Activated CD8-positive, alpha-beta memory T cell treated with anti-CD3 and anti-CD28 coated beads, Interleukin-2, amount 50 U/mL, for 4 hours (primary cell): ENCODE data around the gene CADPS2.
"Not testable (repeated sequence)": the region's sequence is repeated elsewhere in the genome, so short reads cannot be mapped to it uniquely, and the experiment has no call there.

ENCODE experiments used
- DNase-seq: peaks from one replicate; pipeline ENCODE4 v3.0.0-alpha.2; 2020

The CADPS2 gene

DNA sequence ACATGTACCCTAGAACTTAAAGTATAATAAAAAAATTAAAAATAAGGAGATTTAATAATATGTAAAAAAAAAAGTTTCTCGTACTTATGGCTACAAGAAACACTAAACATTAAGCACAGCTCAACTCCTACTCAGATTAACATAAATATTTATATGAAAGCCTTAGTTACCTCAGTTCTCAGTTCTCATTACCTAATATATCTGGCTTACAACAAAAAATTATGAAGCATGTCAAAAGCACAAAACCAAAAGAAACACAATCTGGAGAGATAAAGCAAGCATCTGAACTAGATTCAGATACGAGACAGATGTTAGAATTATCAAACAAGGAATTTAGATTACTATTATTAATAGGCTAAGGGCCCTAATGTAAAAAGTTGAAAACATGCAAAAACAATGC is 227.4 kb downstream of the CADPS2 start:
- no peak for DNase-seq

DNA sequence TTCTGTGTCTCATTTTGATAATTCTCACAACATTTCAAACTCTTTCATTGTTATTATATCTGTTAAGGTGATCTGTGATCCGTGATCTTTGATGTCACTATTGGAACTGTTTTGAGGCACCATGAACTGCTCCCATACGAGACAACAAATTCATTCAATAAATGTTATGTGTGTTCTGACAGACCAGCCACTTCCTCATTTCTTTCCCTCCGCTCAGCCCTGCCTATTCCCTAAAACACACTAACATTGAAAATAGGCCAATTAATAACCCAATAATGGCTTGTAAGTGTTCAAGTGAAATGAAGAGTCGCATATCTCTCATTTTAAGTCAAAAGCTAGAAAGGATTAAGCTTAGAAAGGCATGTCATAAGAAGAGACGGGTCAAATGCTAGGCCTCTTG is 232.6 kb downstream of the CADPS2 start:
- DNase-seq = no peak

DNA sequence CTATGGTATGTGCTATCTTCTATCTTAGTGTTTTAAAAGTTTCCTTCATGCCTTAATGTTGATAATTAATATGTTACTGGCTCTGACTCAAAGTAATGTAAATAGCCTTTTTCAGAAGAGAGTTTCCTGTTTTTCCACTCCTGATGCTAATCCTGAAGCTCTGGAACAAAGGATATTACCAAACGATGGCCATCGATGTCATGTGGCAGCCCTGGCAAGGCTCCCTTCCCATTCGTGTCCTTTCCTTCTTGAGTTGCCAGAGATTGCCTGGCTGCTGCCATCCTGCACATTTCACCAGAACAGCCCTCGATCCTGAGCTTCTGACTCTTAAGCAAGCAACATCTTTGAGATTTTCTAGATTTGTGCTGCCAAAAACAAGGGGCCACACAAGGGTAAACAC is 233.4 kb downstream of the CADPS2 start:
- DNase-seq = no peak

DNA sequence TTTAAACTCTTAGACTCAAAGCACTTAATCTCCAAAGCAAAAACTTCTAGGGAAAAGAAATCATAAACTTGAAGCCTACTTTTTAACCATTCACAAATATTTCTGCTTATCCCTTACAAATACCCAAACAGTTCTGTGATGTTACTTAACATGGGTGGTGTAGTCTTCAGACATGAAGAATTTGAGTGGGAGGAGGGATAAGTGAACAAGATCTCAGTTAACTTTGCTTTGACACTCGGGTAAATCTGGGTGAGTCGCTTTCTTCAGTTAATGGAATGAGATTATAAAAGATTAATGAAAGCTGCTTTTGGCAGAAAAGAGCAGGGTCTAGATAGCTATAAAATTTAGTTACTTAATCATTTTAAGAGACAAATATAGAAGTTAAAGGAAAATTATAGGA is 234.8 kb downstream of the CADPS2 start:
- no peak for DNase-seq

DNA sequence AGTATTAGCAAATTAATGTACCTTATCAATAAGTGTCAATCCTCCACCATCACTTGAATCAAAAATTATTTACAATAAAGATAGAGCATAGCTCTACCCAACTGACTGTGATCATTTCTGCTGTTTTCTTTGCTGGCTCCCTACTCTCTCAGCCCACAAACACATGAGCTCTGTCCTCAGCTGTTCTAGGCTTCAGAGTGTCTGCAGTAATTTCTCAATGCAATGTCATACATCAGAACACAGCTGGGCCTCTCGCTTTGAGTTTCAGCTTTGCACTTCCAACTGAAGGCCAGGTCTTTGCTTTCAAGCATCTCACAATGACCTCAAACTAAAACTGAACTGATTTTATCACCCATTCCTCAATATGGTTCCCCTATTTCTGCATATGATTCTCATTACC is 243.0 kb downstream of the CADPS2 start:
- no peak for DNase-seq

DNA sequence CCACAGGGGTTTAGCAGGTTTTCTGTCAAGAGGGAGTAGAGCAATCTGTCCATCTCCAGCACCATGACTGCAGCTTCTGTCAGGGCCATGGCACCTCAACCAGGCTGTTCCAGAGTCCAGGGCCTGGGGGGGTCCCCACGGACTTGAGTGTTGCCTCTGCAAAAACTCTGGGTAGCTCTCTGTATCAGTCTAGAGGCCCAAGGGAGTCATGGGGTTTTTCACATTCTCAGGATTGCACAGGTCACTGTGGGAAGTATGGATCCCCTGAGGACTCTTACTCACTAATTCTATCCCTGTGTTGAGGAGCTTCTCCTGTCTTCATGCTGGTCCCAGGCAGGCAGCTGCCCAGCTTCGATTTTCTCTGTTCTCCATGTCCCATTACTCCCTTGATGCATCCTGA is 247.8 kb downstream of the CADPS2 start:
- no peak for DNase-seq

DNA sequence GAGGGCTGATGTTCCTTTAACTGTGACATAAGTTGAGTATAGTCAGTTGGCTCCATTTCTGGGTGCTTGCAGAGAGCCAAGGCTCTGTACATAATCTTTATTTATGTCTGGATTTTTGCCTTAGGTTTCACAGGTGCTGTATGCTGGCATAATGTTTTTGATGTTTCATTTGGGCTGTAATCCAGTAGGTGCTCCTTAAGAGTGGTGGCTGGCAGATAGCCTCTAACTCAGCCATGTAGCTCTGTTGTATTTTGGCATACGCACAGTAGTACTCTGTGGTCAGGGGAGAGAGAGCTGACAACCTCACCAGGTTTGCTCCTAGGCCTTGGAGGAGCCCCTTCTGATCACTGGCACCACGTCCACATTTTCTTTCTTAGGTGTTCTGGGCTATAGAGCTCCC is 248.5 kb downstream of the CADPS2 start:
- DNase-seq = no peak

DNA sequence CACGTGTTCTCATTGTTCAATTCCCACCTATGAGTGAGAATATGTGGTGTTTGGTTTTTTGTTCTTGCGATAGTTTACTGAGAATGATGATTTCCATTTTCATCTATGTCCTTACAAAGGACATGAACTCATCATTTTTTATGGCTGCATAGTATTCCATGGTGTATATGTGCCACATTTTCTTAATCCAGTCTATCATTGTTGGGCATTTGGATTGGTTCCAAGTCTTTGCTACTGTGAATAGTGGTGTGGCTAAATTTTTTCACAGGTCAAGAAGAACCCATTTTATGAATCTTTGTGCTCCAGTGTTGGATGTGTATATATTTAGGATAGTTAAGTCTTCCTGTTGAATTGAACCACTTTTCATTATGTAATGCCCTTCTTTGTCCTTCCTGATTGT is 250.8 kb downstream of the CADPS2 start:
- not testable (repeated sequence) for DNase-seq

DNA sequence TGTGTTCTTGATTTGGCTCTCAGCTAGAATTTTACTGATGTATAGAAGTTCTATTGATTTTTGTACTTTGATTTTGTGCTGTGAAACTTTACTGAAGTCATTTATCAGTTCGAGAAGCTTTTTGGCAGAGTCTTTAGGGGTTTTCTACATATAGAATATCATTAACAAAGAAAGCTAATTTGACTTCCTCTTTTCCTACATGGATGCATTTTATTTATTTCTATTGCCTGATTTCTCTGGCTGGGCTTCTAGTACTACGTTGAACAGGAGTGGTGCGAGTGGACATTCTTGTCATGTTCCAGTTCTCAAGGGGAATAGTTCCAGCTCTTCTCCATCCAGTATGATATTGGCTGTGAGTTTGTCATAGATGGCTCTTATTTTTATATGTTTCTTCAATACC is 252.8 kb downstream of the CADPS2 start:
- no peak for DNase-seq

DNA sequence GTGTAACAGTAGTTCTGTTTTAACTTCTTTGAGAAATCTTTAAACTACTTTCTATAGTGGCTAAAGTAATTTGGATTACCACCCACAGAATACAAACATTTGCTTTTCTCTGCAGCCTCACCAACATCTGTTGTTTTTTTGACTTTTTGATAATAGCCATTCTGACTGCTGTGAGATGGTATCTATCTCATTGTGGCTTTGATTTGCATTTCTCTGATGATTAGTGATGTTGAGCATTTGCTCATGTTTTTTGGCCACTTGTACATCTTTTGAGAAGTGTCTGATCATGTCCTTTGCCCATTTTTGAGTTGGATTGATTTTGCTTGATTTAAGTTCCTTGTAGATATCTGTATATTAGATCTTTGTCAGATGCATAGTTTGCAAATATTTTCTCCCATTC is 254.0 kb downstream of the CADPS2 start:
- DNase-seq = no peak

DNA sequence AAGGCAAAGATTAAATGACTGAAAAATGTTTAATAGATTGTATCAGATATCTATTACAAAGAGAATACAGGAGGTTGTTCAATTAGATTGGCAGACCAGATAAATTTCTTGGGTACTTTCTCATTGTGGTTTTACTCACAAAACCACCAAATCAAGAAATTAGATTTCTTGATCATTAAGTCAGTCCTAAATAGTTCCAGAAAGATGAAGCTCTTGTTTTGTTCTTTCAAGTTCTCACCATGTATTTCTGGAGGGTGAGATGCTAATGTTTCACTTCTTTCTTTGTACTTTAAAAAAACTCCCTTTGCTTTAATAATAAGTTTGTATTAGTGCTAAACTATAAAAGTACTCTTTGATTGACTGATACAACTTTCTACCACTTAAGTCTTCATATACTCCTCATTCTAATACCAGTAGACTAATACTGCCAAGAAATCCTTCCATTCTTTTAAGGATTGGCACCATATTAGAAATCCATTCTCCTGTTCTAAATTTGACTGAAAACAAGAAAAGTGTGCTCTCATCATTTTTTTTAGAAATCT is 256.8 kb downstream of the CADPS2 start:
- no peak for DNase-seq

DNA sequence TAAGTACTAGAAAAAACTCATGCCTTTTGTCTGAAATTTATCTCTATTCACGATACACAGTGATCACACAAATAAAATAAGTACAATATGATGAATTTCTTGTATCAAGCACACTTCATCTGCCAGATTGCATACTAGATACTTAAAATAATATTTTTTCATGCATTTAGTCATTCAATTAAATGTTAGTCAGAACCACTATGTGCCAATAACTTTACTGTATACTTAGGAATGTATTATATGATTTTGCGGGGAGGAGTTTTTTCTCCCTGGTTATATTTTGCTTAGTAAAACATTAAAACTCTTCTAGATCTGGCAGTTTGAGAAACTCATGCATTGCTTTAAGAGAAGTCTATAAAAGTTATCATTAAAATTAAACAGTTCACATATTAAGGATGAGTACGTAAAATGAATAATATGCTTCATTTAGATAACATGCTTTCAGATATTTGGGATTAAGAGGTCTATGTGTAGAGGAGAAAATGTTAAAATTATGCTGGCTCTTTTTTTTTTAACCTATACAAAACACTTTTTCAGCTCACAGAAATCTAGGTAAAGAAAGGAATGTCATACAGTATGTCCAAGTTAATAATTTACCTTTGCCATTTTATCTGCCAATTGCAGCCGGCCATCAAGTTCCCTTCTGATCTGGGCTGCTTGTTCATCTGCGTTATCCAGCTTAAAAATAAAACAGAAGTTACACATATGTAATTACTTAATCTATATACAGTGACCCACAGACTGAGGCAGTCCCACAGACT is 257.4 kb downstream of the CADPS2 start:
- no peak for DNase-seq

DNA sequence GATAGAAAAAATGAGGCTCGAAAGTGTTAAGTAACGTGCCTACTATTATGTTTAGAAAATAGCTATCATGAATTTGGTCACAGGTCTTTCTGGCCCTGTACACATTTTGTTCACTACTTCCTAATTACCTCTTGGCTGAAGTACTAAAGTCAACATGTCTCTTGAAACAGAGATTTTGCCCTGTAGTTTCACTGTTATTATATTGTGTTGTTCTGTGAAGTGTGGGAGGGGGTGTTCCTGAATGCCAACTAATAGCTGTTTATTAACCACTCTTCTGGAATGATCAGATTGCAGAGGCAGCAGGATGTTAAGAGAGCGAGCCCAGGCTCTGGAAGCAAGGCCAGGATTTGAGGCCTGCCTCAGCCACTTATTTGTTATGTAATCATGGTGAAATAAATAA is 259.5 kb downstream of the CADPS2 start:
- DNase-seq = no peak

DNA sequence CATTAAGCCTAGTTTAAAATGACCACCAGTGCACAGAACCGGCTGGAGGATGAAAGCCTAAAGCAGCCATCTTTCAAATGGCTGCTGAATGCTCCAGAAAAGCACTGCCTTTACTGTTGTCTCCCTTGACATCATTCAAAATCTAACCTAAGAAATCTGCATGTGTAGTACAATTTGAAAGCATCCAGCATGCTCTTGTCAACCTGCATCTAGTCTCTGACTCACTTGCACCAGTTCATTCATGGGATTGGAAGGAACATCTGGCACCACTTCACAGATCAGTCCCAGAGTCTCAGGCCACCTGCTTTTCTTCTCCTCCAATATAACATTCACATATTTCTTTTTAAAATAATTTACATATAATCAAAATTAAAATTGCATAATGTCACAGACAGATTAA is 263.6 kb downstream of the CADPS2 start:
- no peak for DNase-seq

DNA sequence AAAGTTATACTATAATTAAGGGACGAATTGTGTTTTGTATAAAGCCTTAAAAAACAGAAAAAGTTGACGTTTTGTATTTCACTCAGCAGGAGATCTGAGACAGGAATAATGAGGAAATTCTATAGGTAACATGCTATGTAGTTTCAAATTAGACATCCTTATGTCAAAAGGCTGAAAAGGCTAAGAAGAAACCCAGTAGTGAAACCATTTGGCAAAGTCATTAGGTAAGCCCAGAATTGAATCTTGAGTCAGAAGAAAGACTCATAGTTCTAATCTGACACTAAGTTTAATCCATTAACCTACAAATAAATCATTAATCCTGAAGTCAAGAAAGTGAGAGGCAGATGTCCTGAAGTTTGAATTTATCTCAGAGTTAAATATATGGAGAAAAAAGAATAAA is 266.6 kb downstream of the CADPS2 start:
- no peak for DNase-seq

DNA sequence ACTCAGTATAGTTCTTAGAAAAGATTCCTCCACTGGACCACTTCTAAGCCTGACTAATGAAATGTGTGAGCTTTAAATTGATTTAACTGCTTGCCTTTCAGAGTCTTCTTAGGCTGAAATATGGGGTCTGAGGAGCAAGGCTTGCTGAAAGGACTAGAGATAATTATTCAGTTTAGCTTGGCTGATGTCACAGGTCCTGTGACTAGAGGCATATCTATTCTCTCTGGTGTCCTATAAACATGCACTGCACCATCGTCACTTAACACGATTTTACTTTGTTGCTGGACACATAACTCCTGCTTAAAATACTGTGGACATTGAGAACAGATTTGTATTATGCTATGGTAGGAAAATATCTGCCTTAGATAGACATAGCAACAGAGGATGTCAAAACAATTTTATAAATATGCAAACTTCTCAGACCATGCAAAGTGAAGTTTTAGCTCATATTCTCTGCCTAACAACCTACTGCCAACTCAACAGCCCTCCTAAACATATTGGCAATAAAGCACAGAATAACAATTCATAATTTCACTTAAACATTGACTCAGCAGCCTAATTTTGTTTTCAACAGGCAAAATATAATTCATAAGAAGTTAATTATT is 267.6 kb downstream of the CADPS2 start:
- DNase-seq = no peak

DNA sequence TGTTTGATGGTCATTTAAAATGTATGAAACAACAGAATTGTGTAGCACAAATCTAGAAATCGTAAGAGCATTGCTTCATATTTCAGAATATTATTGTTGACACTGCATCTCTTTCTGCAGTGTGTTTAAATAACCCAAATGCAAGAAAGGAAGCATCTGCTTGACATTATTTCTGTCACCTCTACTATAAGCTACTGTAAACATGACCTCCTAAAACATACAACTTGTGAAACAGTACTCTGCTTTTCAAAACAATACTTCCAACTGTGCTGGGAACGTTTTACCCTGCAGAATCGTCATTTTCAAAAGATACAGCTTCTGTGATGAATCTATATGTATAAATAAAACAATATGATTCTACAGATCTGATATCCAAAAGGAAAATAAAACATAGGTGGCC is 269.3 kb downstream of the CADPS2 start:
- no peak for DNase-seq

DNA sequence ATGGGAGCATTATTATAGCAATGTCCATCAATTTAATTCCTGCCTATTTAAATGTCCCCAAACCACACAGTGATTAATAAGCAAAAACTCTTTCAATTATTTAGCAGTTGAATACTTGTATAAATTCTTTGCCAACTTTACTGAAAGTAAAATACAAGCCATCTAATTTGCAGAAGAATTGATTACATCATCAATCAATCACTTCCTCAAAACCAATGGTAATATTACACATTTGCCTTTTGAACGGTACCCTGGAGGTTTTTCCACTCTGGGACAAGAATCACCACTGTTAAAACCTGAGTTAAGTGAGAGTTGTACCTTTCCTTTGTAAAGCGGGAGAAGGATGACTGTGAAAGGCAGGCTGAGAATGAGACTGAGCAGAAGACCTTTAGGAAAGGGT is 280.3 kb downstream of the CADPS2 start:
- DNase-seq = no peak

DNA sequence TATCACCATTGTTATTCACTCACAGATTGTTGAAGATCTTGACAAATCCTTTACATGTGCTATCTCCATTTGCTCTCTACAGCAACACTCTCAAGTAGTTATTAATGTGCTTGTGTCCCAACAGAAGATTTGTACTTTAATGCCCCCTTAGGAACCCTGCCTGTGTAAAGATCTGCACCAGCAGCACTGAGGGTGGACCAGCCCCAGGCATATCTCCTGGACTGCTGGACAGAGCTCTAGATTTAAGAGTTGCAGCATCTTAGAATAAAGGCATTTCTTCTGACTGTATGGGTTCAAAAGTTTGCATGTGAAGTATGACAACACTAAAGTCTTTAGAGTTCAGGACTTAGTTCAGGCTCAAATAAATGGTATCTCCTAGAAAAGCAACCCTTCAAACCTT is 282.0 kb downstream of the CADPS2 start:
- DNase-seq = no peak

DNA sequence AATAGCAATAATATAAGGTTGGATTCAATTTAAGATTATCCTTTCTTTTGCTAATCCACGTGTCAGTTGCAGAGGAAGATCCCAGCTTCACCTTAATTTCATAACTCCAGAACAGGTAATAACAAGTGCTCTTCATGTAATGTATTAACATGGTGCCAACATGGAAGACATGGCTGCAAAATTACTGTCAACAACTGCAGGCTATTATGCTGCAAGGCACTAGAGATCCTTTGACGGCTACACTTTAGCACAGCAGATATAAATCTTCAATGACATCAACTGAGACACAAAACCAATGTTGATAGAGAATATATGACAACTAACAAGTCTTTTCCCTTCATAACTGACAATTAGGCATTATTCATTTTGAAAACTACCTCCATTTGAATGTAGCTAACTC is 283.5 kb downstream of the CADPS2 start:
- no peak for DNase-seq

DNA sequence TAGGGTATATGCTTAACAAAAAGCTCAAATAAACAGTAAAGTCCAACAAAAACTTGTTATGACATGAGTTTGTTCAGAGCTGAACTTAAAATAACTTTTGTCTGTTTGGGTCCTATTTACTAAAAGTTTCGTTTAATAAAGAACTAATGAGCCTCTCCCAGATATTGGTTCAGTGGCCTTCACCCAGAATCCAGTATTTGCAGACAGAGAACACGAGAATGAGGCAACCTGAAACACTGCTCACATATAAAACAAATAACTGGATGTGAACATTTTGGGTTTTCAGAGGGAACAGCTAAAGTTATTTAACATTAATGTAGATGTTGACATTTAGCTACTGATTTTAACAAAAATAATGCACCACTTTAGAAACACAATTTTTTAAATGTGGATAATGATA is 285.6 kb downstream of the CADPS2 start:
- no peak for DNase-seq

DNA sequence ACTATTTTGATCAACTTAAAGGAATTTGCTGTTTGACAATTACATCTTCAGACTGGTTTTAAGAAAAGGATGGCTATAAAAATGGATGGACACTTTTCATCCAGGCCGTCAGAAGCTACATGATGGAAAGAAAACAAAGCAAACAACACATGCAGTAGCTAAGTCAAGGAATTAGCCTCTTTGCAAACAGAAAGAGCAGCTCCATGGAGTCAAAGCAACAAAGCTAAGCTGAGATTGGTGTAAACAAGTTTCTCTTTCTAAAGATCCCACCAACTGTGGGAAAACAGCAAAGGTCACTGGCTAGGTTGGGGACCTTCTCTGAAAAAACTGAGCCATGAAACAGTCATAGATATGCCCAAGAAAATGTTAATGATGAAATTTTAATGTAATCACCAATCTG is 286.2 kb downstream of the CADPS2 start:
- DNase-seq = no peak

DNA sequence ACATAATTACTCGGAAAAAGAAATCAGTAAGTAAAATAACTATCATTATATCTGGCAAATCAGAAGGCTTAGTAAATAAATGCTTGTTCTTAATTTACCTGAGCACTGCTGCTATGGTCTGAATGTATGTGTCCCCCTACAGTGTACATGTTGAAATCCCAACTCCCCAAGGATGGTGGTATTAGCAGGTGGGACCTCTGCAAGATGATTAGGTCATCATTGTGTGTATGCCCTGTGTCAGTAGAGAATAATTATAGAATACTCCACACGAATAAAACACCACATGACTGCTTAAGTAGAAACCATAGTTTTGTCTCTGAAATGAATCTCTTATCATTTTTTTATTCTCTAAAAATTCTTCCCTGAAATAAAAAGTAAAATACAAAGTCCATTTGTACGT is 289.0 kb downstream of the CADPS2 start:
- DNase-seq = no peak

DNA sequence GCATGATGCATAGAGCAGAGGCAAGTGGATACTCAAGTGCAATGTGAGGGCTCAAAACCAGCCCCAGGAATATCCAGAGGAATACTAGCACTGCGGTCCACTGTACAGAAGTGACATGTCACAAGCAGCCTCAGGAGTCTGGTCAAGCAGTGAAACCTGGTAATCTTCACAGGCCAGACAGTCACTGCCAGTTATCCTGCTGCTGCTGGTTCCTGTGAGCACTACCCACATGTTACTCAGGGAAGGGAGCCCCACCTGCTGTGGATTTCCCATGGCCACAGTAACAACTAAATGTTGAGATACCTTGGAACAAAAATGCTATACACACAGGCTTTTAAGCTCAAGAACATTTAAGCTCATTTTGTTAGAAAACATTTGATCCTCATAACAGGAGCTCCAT is 290.4 kb downstream of the CADPS2 start:
- no peak for DNase-seq

DNA sequence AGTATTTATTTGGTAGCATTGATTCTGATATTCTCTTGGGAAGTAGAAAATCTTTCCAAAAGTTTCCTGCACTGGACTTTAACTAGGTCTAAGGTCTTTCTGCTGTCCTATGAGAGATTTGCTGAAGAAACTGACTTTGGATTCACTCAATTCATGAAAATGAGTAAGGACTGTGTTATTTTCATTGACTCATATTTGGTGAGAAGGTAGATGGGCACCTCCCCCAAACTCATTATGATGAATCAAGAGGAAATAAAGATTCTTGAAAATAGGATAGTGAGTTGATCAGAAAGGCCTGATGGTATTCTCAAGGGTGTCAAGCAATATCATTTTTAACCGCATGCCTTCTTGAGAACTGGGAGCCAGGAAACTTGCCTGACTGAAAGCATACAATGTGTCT is 297.6 kb downstream of the CADPS2 start:
- DNase-seq = no peak
